K562 (cell line): ENCODE results near the gene TTC23L. TPM values are rescaled to one million over a fixed set of nuclear protein-coding genes. Genes with fewer than 3 reads are reported as not detected.

Experiments
- ATAC-seq: fragments of 200-7000 bp; cut with Tn5 transposase; 3 replicates; pipeline ENCODE4 v1.9.1; 2020; ENCODE audit warnings: moderate library complexity
- BruUV-seq: library from RNA; stranded (reverse); fragments of 400-500 nt; replicated peaks from 2 replicates; lab custom pipeline; 2021; lab: Mats Ljungman, UMichigan
- CTCF ChIA-PET: fragments of 300-600 bp; formaldehyde crosslinking; extraction: SDS; loops from one replicate; lab custom pipeline; 2021; ENCODE audit warnings: low intra/inter-chr PET ratio; lab: Yijun Ruan, JAX
- POLR2A ChIA-PET: fragments of 300-600, 350-650 bp; sonication (Branson Sonifier 250); formaldehyde crosslinking; extraction: SDS; loops from one replicate; lab custom pipeline; 2021; ENCODE audit warnings: antibody characterized with exemption, inconsistent platforms; lab: Yijun Ruan, JAX
- DNase-seq, 4 experiments: peaks; one replicate each; pipeline versions ENCODE4 v3.0.0 to v3.0.0-alpha.2; 2011 to 2018; ENCODE audit warnings: low spot score in 3 of 4, mixed read lengths in 3 of 4; ENCODE audit errors: extremely low read depth in 1 of 4
- FAIRE-seq: peaks from 2 replicates; lab custom pipeline; 2011; peaks lifted over from hg19 to GRCh38; lab: Jason Lieb, UNC
- H2AFZ ChIP-seq: 2 replicates; pipeline ENCODE4 v1.6.0; 2011; ENCODE audit warnings: low read depth, low read length, control low read depth, inconsistent platforms
- H3K27ac ChIP-seq: fragments of 200-600 bp; 3 replicates; pipeline ENCODE4 v1.8.0; 2011; ENCODE audit warnings: low read depth, mild to moderate bottlenecking, control low read depth, inconsistent platforms, low read length, moderate library complexity, mixed read lengths; ENCODE audit errors: extremely low read depth
- H3K27me3 ChIP-seq, 2 experiments: fragments of 300-600 bp in 1 of 2; 2 replicates in 1 of 2; 3 replicates in 1 of 2; pipeline versions ENCODE4 v1.6.0 to v1.8.0; 2011; ENCODE audit warnings: inconsistent platforms in 2 of 2, low read length in 2 of 2, mild to moderate bottlenecking in 1 of 2, mixed read lengths in 1 of 2, moderate library complexity in 1 of 2; ENCODE audit not compliant: control insufficient read depth in 2 of 2, insufficient read depth in 2 of 2
- H3K36me3 ChIP-seq: fragments of 300-600 bp; 3 replicates; pipeline ENCODE4 v1.8.0; 2011; ENCODE audit warnings: mild to moderate bottlenecking, low read length, inconsistent platforms; ENCODE audit not compliant: control insufficient read depth, insufficient read depth
- H3K4me1 ChIP-seq, 2 experiments: fragments of 200-600 bp in 1 of 2; replicated peaks in 1 of 2; 2 replicates in 1 of 2; 3 replicates in 1 of 2; pipeline versions ENCODE4 v1.5.1 to v1.8.0; 2011; ENCODE audit warnings: inconsistent platforms in 2 of 2, low read length in 2 of 2, mild to moderate bottlenecking in 1 of 2, mixed read lengths in 1 of 2, moderate library complexity in 1 of 2; ENCODE audit not compliant: control insufficient read depth in 2 of 2, insufficient read depth in 2 of 2
- H3K4me2 ChIP-seq: 2 replicates; pipeline ENCODE4 v1.6.1; 2011; ENCODE audit warnings: low read length, control low read depth, inconsistent platforms, mixed read lengths; ENCODE audit not compliant: insufficient read depth
- H3K4me3 ChIP-seq: fragments of 200-600 bp; sonication (generic), shearing (Covaris generic); 2 replicates; pipeline ENCODE4 v1.5.1; 2016; ENCODE audit warnings: control low read depth, inconsistent platforms
- H3K79me2 ChIP-seq: fragments of 200-600 bp; 3 replicates; pipeline ENCODE4 v1.8.0; 2011; ENCODE audit warnings: low read length, inconsistent platforms; ENCODE audit not compliant: control insufficient read depth, insufficient read depth
- H3K9ac ChIP-seq, 2 experiments: 2 replicates each; pipeline versions ENCODE4 v1.6.0 to v1.6.1; 2011; ENCODE audit warnings: low read depth in 2 of 2, low read length in 2 of 2, control low read depth in 1 of 2, inconsistent platforms in 1 of 2, mild to moderate bottlenecking in 1 of 2, mixed read lengths in 1 of 2; ENCODE audit not compliant: insufficient read depth in 1 of 2
- H3K9me1 ChIP-seq: one replicate; pipeline ENCODE4 v1.6.0; 2011; ENCODE audit warnings: inconsistent platforms, mild to moderate bottlenecking, low read length, moderate library complexity; ENCODE audit not compliant: control insufficient read depth, insufficient read depth
- H3K9me3 ChIP-seq: replicated peaks from 2 replicates; pipeline ENCODE4 v1.5.1; 2011; ENCODE audit warnings: low read depth, low read length, inconsistent platforms; ENCODE audit not compliant: control insufficient read depth, insufficient read depth
- H4K20me1 ChIP-seq: replicated peaks from 2 replicates; pipeline ENCODE4 v1.6.1; 2011; ENCODE audit warnings: low read length, inconsistent platforms, mixed read lengths; ENCODE audit not compliant: control insufficient read depth, insufficient read depth
- CBX5 ChIP-seq: IDR thresholded peaks from 2 replicates; pipeline ENCODE4 v1.6.1; 2014; ENCODE audit warnings: low read depth, borderline replicate concordance
- CEBPB ChIP-seq: fragments of 450-650 bp; IDR thresholded peaks from 2 replicates; pipeline ENCODE4 v1.6.1; 2016; ENCODE audit warnings: missing genetic modification characterization, missing compliant biosample characterization
- E4F1 ChIP-seq: fragments of 250-450 bp; sonication (Bioruptor Pico); IDR thresholded peaks from 2 replicates; pipeline ENCODE4 v1.5.0; 2021; ENCODE audit warnings: mild to moderate bottlenecking, borderline replicate concordance
- IRF1 ChIP-seq: sonication (generic); formaldehyde crosslinking; IDR thresholded peaks from 2 replicates; pipeline ENCODE4 v1.8.0; 2022; ENCODE audit warnings: missing genetic modification reagents, mild to moderate bottlenecking, borderline replicate concordance
- MYBL2 ChIP-seq, 2 experiments: fragments of 450-650 bp in 1 of 2; sonication (generic) in 1 of 2; formaldehyde crosslinking in 1 of 2; IDR thresholded peaks; 2 replicates each; pipeline versions ENCODE4 v1.6.1 to v1.8.1; 2017 to 2022; ENCODE audit warnings: borderline replicate concordance in 1 of 2, inconsistent platforms in 1 of 2, low read depth in 1 of 2, mild to moderate bottlenecking in 1 of 2, missing genetic modification reagents in 1 of 2, moderate library complexity in 1 of 2
- NR0B1 ChIP-seq: fragments of 450-650 bp; IDR thresholded peaks from one replicate; pipeline ENCODE4 v1.6.1; 2018; ENCODE audit warnings: mild to moderate bottlenecking, moderate library complexity; ENCODE audit not compliant: partially characterized antibody
- RUNX1 ChIP-seq: sonication (generic); IDR thresholded peaks from 2 replicates; pipeline ENCODE4 v1.6.1; 2016; ENCODE audit warnings: antibody characterized with exemption, low read depth
- SMAD3 ChIP-seq: fragments of 450-650 bp; formaldehyde crosslinking; conservative IDR thresholded peaks from 2 replicates; pipeline ENCODE4 v1.4.0; 2020; ENCODE audit warnings: mild to moderate bottlenecking
- SMARCA4 ChIP-seq: fragments of 450-650 bp; IDR thresholded peaks from 2 replicates; pipeline ENCODE4 v1.6.1; 2016
- WHSC1 ChIP-seq: IDR thresholded peaks from one replicate; pipeline ENCODE4 v1.6.1; 2012; ENCODE audit warnings: low read length, control low read depth, inconsistent platforms
- YY1 ChIP-seq, 3 experiments: IDR thresholded peaks; 2 replicates each; pipeline ENCODE4 v1.6.1; 2011; ENCODE audit warnings: low read length in 2 of 3, mild to moderate bottlenecking in 2 of 3, moderate library complexity in 2 of 3, borderline replicate concordance in 1 of 3, control low read depth in 1 of 3, low read depth in 1 of 3; ENCODE audit not compliant: insufficient read depth in 3 of 3, insufficient replicate concordance in 2 of 3, control insufficient read depth in 1 of 3, insufficient read length in 1 of 3; ENCODE audit errors: extremely low read depth in 1 of 3
- ZNF121 ChIP-seq: sonication (generic); formaldehyde crosslinking; conservative IDR thresholded peaks from 2 replicates; pipeline ENCODE4 v1.8.0; 2022; ENCODE audit warnings: missing genetic modification reagents
- ZNF280B ChIP-seq: fragments of 250-450 bp; sonication (Bioruptor Pico); IDR thresholded peaks from 2 replicates; pipeline ENCODE4 v1.5.1; 2021; ENCODE audit warnings: mild to moderate bottlenecking
- ZNF584 ChIP-seq: fragments of 200-800 bp; sonication (Bioruptor generic); IDR thresholded peaks from 2 replicates; pipeline ENCODE4 v1.6.1; 2016; ENCODE audit warnings: low read depth, mild to moderate bottlenecking, missing genetic modification characterization, missing compliant biosample characterization
- ZNF766 ChIP-seq: fragments of 200-800 bp; sonication (Bioruptor generic); conservative IDR thresholded peaks from 2 replicates; pipeline ENCODE4 v1.6.1; 2016; ENCODE audit warnings: missing genetic modification characterization, missing compliant biosample characterization
- WGBS: fragments of 100-300 bp; shearing (Covaris generic); methylation state at CpG from one replicate; pipeline ENCODE4 v1.1.6; 2016; ENCODE audit warnings: low coverage, mixed read lengths; ENCODE audit not compliant: insufficient coverage; ENCODE audit errors: missing lambda C conversion rate; 5-methylcytosine and 5-hydroxymethylcytosine counted together
- in situ Hi-C: fragments of 300-500 bp; cut with MboI; formaldehyde crosslinking; loops from 4 replicates; pipeline ENCODE4 v1.15.0; 2018; ENCODE audit warnings: inconsistent platforms, mixed read lengths
- intact Hi-C: fragments of 100-400 bp; cut with micrococcal nuclease; formaldehyde crosslinking; loops from 2 replicates; pipeline ENCODE4 v1.14.2; 2022
- polyA plus RNA-seq, 8 experiments: library from polyadenylated mRNA; depleted of rRNA in 4 of 8; stranded (reverse) in 5 of 8; unstranded in 3 of 8; fragments of >200 nt; fragmentation: Nextera tagmentation in 2 of 8; fragmentation: Illumina TruSeq in 1 of 8; extraction: Ambion mirVana in 2 of 8; extraction: Trizol in 1 of 8; gene quantifications; 2 replicates each; pipeline versions ENCODE4 v1.2.1 to v1.2.3, GENCODE V29; 2011 to 2014; ENCODE audit warnings: inconsistent platforms in 1 of 8, missing spikeins in 1 of 8
- total RNA-seq, 7 experiments: library from RNA; depleted of rRNA in 6 of 7; stranded (reverse); fragments of >200 nt in 6 of 7; fragmentation: Illumina TruSeq in 2 of 7; extraction: Trizol in 2 of 7; gene quantifications; 2 replicates each; pipeline versions ENCODE4 v1.2.1 to v1.2.3, GENCODE V29; 2011 to 2021; ENCODE audit warnings: low replicate concordance in 1 of 7

TTC23L gene
- total and polyA plus RNA-seq, 9 of the 15 experiments (the other 6 are each of a cell fraction or from before 2014, with no cell fraction given), result 0.03 to 0.32 (median 0.14) TPM; not detected in 2

- Histone ChIP-seq H4K20me1 (peaks cover 8% of the 10 kb centered on the region), H3K27ac (peak overlapping the region; percentile 24; the same call in 1 of the 3 replicates), H3K4me1 (peaks cover 9 to 18% of the 10 kb centered on the region in 2 experiments), H3K9me1 (no peaks in the 10 kb centered on the region), H3K36me3 (peaks cover 81% of the 10 kb centered on the region), H3K79me2 (peaks cover 85% of the 10 kb centered on the region), H3K27me3 (no peaks in the 10 kb centered on the region), H3K4me2 (no peak overlapping the region), H3K4me3 (no peak overlapping the region), H3K9ac (0 out of 4 replicates have a peak overlapping the region, but pooled peaks of 1 of the 2 experiments have one; percentile 2), H2AFZ (no peak overlapping the region), H3K9me3 (no peaks in the 10 kb centered on the region)
- CTCF ChIA-PET, result interaction anchor here (1.6 kb wide), 1 partner anchor 432 kb away, joined by 3 read pairs; no protein-coding TSS in a partner anchor
- BruUV-seq, result no TSS peak
- WGBS, result 63% methylated on average over 4 of the region's 4 CpGs
- POLR2A ChIA-PET, result interaction anchor here (6.4 kb wide), 1 partner anchor 10 kb away, joined by 67 read pairs; the partner anchor contains the start of gene DNAJC21
- intact Hi-C loops, result loop anchor here (5.0 kb wide), 2 partner anchors 83 to 222 kb away; no protein-coding TSS in a partner anchor
- in situ Hi-C loops, result loop anchor here (25.0 kb wide), 1 partner anchor 1457 kb away; no protein-coding TSS in a partner anchor
- ATAC-seq, result no peak
- no peak for FAIRE-seq
- DNase-seq, result peak in 1 of 4 experiments; percentile 36
- TF ChIP-seq ZNF280B (CRISPR knock-in tag), result no peak
- TF ChIP-seq SMARCA4, result peak; percentile 24; the same call in 1 of the 2 replicates
- TF ChIP-seq ZNF584 (CRISPR knock-in tag), result no peak
- TF ChIP-seq MYBL2 (IDR thresholded peaks at IDR 0.05; ENCODE audit: low read depth), result no peak
- no peak for TF ChIP-seq MYBL2 (CRISPR knock-in tag; IDR thresholded peaks at IDR 0.05; ENCODE audit: borderline replicate concordance)
- TF ChIP-seq CBX5, result no peak
- no peak for TF ChIP-seq ZNF766 (CRISPR knock-in tag)
- no peak for TF ChIP-seq NR0B1
- TF ChIP-seq YY1 (IDR thresholded peaks at IDR 0.05; ENCODE audit: borderline replicate concordance in 1 of 3, control insufficient read depth in 1 of 3, extremely low read depth in 1 of 3, insufficient read depth in 3 of 3, insufficient read length in 1 of 3, insufficient replicate concordance in 2 of 3, low read depth in 1 of 3, low read length in 2 of 3), result no peak
- TF ChIP-seq RUNX1, result no peak
- TF ChIP-seq ZNF121, result peak; percentile 94
- TF ChIP-seq SMAD3 (CRISPR knock-in tag), result no peak
- peak; percentile 90 for TF ChIP-seq CEBPB
- no peak for TF ChIP-seq IRF1 (CRISPR knock-in tag)
- TF ChIP-seq E4F1 (CRISPR knock-in tag), result no peak
- no peak for TF ChIP-seq WHSC1
Measured at GRCh38 chr5:34919077-34919476, 80.1 kb downstream of the TTC23L start.
